HEK293 (cell line): ENCODE measurements around the gene PABPN1.

Source experiments
- CTCF ChIA-PET: fragments of 350-600 bp; formaldehyde crosslinking; extraction: SDS; loops from one replicate; lab custom pipeline; 2021; ENCODE audit warnings: antibody characterized with exemption; lab: Yijun Ruan, JAX
- POLR2A ChIA-PET: fragments of 300-600 bp; formaldehyde crosslinking; extraction: SDS; loops from one replicate; lab custom pipeline; 2020; ENCODE audit warnings: antibody characterized with exemption, inconsistent platforms; lab: Yijun Ruan, JAX
- H3K27ac ChIP-seq: fragments of 200-500 bp; sonication (Bioruptor generic); 2 replicates; pipeline ENCODE4 v1.5.1; 2014; ENCODE audit warnings: low read depth, low read length, control low read depth, inconsistent platforms; ENCODE audit errors: extremely low read depth
- H3K36me3 ChIP-seq, 2 experiments: fragments of 200-500 bp in 1 of 2; sonication (Bioruptor generic) in 1 of 2; 1 replicate in 1 of 2; 2 replicates in 1 of 2; pipeline ENCODE4 v1.5.1; 2014 to 2017; ENCODE audit warnings: inconsistent platforms in 2 of 2, low read length in 2 of 2; ENCODE audit not compliant: control insufficient read depth in 2 of 2, insufficient read depth in 1 of 2
- H3K4me1 ChIP-seq: fragments of 200-500 bp; sonication (Bioruptor generic); 2 replicates; pipeline ENCODE4 v1.5.1; 2014; ENCODE audit warnings: mild to moderate bottlenecking, low read length, inconsistent platforms; ENCODE audit not compliant: control insufficient read depth, insufficient read depth
- H3K4me3 ChIP-seq: 2 replicates; pipeline ENCODE4 v1.5.1; 2011; ENCODE audit warnings: low read depth, mild to moderate bottlenecking, control low read depth, low read length, moderate library complexity
- H3K9me3 ChIP-seq: fragments of 200-500 bp; sonication (Bioruptor generic); 2 replicates; pipeline ENCODE4 v1.5.1; 2014; ENCODE audit warnings: low read depth, low read length, inconsistent platforms; ENCODE audit not compliant: control insufficient read depth, insufficient read depth
- CTCF ChIP-seq: fragments of 450-650 bp; formaldehyde crosslinking; IDR thresholded peaks from 2 replicates; pipeline ENCODE4 v1.5.1; 2016; ENCODE audit warnings: missing biosample characterization, missing genetic modification characterization
- HOXD13 ChIP-seq: sonication (generic); formaldehyde crosslinking; IDR thresholded peaks from 2 replicates; pipeline ENCODE4 v1.8.0; 2022; ENCODE audit warnings: missing genetic modification reagents, borderline replicate concordance
- INSM2 ChIP-seq: fragments of 450-650 bp; formaldehyde crosslinking; IDR thresholded peaks from 2 replicates; pipeline ENCODE4 v1.5.1; 2016; ENCODE audit warnings: missing biosample characterization, missing genetic modification characterization
- KLF1 ChIP-seq: fragments of 450-650 bp; formaldehyde crosslinking; IDR thresholded peaks from 2 replicates; pipeline ENCODE4 v1.5.1; 2016; ENCODE audit warnings: missing biosample characterization, missing genetic modification characterization
- KLF9 ChIP-seq: fragments of 450-650 bp; formaldehyde crosslinking; IDR thresholded peaks from 2 replicates; pipeline ENCODE4 v1.5.1; 2016; ENCODE audit warnings: missing biosample characterization, missing genetic modification characterization, low read depth
- MZF1 ChIP-seq: fragments of 450-650 bp; formaldehyde crosslinking; IDR thresholded peaks from 2 replicates; pipeline ENCODE4 v1.5.1; 2017; ENCODE audit warnings: missing biosample characterization, missing genetic modification characterization, borderline replicate concordance
- OVOL3 ChIP-seq: fragments of 450-650 bp; formaldehyde crosslinking; IDR thresholded peaks from 2 replicates; pipeline ENCODE4 v1.5.1; 2016; ENCODE audit warnings: missing biosample characterization, missing genetic modification characterization
- PRDM10 ChIP-seq: fragments of 450-650 bp; formaldehyde crosslinking; IDR thresholded peaks from 2 replicates; pipeline ENCODE4 v1.5.1; 2016; ENCODE audit warnings: missing biosample characterization, missing genetic modification characterization
- SP3 ChIP-seq: fragments of 450-650 bp; formaldehyde crosslinking; IDR thresholded peaks from 2 replicates; pipeline ENCODE4 v1.5.1; 2016; ENCODE audit warnings: missing biosample characterization, missing genetic modification characterization
- ZBTB10 ChIP-seq: fragments of 450-650 bp; formaldehyde crosslinking; IDR thresholded peaks from 2 replicates; pipeline ENCODE4 v1.5.1; 2016; ENCODE audit warnings: missing biosample characterization, missing genetic modification characterization
- ZBTB20 ChIP-seq: fragments of 450-650 bp; formaldehyde crosslinking; IDR thresholded peaks from 2 replicates; pipeline ENCODE4 v1.5.1; 2016; ENCODE audit warnings: missing biosample characterization, missing genetic modification characterization
- ZBTB21 ChIP-seq: fragments of 450-650 bp; formaldehyde crosslinking; IDR thresholded peaks from 2 replicates; pipeline ENCODE4 v1.5.1; 2017; ENCODE audit warnings: missing biosample characterization, missing genetic modification characterization
- ZBTB6 ChIP-seq: fragments of 450-650 bp; formaldehyde crosslinking; IDR thresholded peaks from 2 replicates; pipeline ENCODE4 v1.5.1; 2017; ENCODE audit warnings: missing biosample characterization, missing genetic modification characterization
- ZBTB8A ChIP-seq: fragments of 450-650 bp; formaldehyde crosslinking; IDR thresholded peaks from 2 replicates; pipeline ENCODE4 v1.5.1; 2016; ENCODE audit warnings: missing biosample characterization, missing genetic modification characterization
- ZFHX2 ChIP-seq: fragments of 450-650 bp; formaldehyde crosslinking; conservative IDR thresholded peaks from 2 replicates; pipeline ENCODE4 v1.5.1; 2016; ENCODE audit warnings: missing biosample characterization, missing genetic modification characterization
- ZFP69B ChIP-seq: fragments of 450-650 bp; formaldehyde crosslinking; IDR thresholded peaks from 2 replicates; pipeline ENCODE4 v1.5.1; 2016; ENCODE audit warnings: missing biosample characterization, missing genetic modification characterization
- ZNF112 ChIP-seq: fragments of 450-650 bp; formaldehyde crosslinking; IDR thresholded peaks from 2 replicates; pipeline ENCODE4 v1.5.0; 2017; ENCODE audit warnings: missing biosample characterization, missing genetic modification characterization
- ZNF24 ChIP-seq: fragments of 450-650 bp; formaldehyde crosslinking; IDR thresholded peaks from 2 replicates; pipeline ENCODE4 v1.5.1; 2016; ENCODE audit warnings: missing biosample characterization, missing genetic modification characterization
- ZNF391 ChIP-seq: fragments of 450-650 bp; formaldehyde crosslinking; IDR thresholded peaks from 2 replicates; pipeline ENCODE4 v1.5.1; 2016; ENCODE audit warnings: low read depth, missing biosample characterization, missing genetic modification characterization, borderline replicate concordance
- ZNF394 ChIP-seq: fragments of 450-650 bp; formaldehyde crosslinking; IDR thresholded peaks from 2 replicates; pipeline ENCODE4 v1.5.1; 2016; ENCODE audit warnings: missing biosample characterization, missing genetic modification characterization, mild to moderate bottlenecking, moderate library complexity, borderline replicate concordance
- ZNF544 ChIP-seq: fragments of 450-650 bp; formaldehyde crosslinking; IDR thresholded peaks from 2 replicates; pipeline ENCODE4 v1.5.0; 2017; ENCODE audit warnings: missing biosample characterization, missing genetic modification characterization
- ZNF600 ChIP-seq: fragments of 450-650 bp; formaldehyde crosslinking; IDR thresholded peaks from 2 replicates; pipeline ENCODE4 v1.5.1; 2016; ENCODE audit warnings: missing biosample characterization, missing genetic modification characterization
- ZNF610 ChIP-seq: fragments of 450-650 bp; formaldehyde crosslinking; IDR thresholded peaks from 2 replicates; pipeline ENCODE4 v1.5.1; 2016; ENCODE audit warnings: missing biosample characterization, missing genetic modification characterization, borderline replicate concordance
- ZNF629 ChIP-seq: fragments of 450-650 bp; formaldehyde crosslinking; IDR thresholded peaks from 2 replicates; pipeline ENCODE4 v1.5.1; 2017; ENCODE audit warnings: missing biosample characterization, missing genetic modification characterization
- ZNF792 ChIP-seq: fragments of 450-650 bp; formaldehyde crosslinking; IDR thresholded peaks from 2 replicates; pipeline ENCODE4 v1.5.1; 2016; ENCODE audit warnings: missing biosample characterization, missing genetic modification characterization

PABPN1 gene

GRCh38 chr14:23301288-23301968 is 19.8 kb upstream of the PABPN1 start (continued):
- TF ChIP-seq HOXD13 (CRISPR knock-in tag) (no peak), ZNF112 (tag by site-specific recombination) (no peak), KLF9 (tag by site-specific recombination) (peak; percentile 46; the same call in 1 of the 2 replicates), ZNF544 (tag by site-specific recombination) (no peak), ZNF629 (tag by site-specific recombination) (peak; percentile 58; the same call in 1 of the 2 replicates), MZF1 (tag by site-specific recombination) (no peak)
- TF ChIP-seq, all 188 proteins: peak for 33

GRCh38 chr14:23301969-23302289 is 19.3 kb upstream of the PABPN1 start:
- Histone ChIP-seq H3K4me3 (peak overlapping the region; percentile 59), H3K36me3 (peaks cover 4 to 23% of the 10 kb centered on the region in 2 experiments), H3K4me1 (peaks cover 13% of the 10 kb centered on the region; the same call in 1 of the 2 replicates), H3K27ac (peak overlapping the region; percentile 97), H3K9me3 (no peaks in the 10 kb centered on the region)
- ChIA-PET CTCF (interaction anchor here (0.6 to 3.3 kb wide), 5 partner anchors 19 to 258 kb away, joined by 3 to 12 read pairs (median 4); partner anchors contain the start of gene PABPN1), POLR2A (interaction anchor here (0.6 to 8.1 kb wide), 9 partner anchors 8 to 295 kb away, joined by 3 to 170 read pairs (median 5); partner anchors contain the start of genes HOMEZ and PABPN1)
- TF ChIP-seq ZBTB8A (tag by site-specific recombination) (peak; percentile 99), ZFHX2 (tag by site-specific recombination) (peak; percentile 81), PRDM10 (tag by site-specific recombination) (peak; percentile 32), ZNF600 (tag by site-specific recombination) (peak; percentile 62), ZFP69B (peak; percentile 35; the same call in 1 of the 2 replicates), SP3 (tag by site-specific recombination) (peak; percentile 72), OVOL3 (0 out of 2 replicates have a peak, but pooled peaks have one; percentile 49), ZBTB6 (tag by site-specific recombination) (0 out of 2 replicates have a peak, but pooled peaks have one; percentile 40), ZBTB10 (tag by site-specific recombination) (peak; percentile 95), ZNF24 (peak; percentile 75), KLF1 (tag by site-specific recombination) (peak; percentile 65), INSM2 (tag by site-specific recombination) (peak; percentile 38; the same call in 1 of the 2 replicates), ZNF610 (peak; percentile 63; the same call in 1 of the 2 replicates), ZBTB20 (peak; percentile 94), ZNF792 (tag by site-specific recombination) (no peak), ZNF394 (tag by site-specific recombination) (peak; percentile 20; the same call in 1 of the 2 replicates), ZBTB21 (0 out of 2 replicates have a peak, but pooled peaks have one; percentile 16), ZNF391 (tag by site-specific recombination) (0 out of 2 replicates have a peak, but pooled peaks have one; percentile 46), CTCF (peak; percentile 12; the same call in 1 of the 2 replicates)
